Spleen (tissue), 7 donors: ENCODE measurements around the gene TSC22D2.

Source experiments
- CTCF ChIP-seq, 11 experiments: fragments of 200-600 bp in 7 of 11; fragments of 450-650 bp in 4 of 11; sonication (generic) in 4 of 11; IDR thresholded peaks in 8 of 11; conservative IDR thresholded peaks in 3 of 11; 1 replicate in 7 of 11; 2 replicates in 4 of 11; pipeline versions ENCODE4 v1.4.0 to v1.8.0; 2016 to 2021; ENCODE audit warnings: antibody characterized with exemption in 11 of 11, inconsistent platforms in 4 of 11, mild to moderate bottlenecking in 1 of 11
- POLR2A ChIP-seq, 3 donors: fragments of 450-650 bp; IDR thresholded peaks; one replicate each; pipeline ENCODE4 v1.5.1; 2017; ENCODE audit warnings: antibody characterized with exemption in 3 of 3, mild to moderate bottlenecking in 1 of 3
- POLR2AphosphoS5 ChIP-seq, 3 donors: sonication (generic); formaldehyde crosslinking; IDR thresholded peaks; one replicate each; pipeline ENCODE4 v1.5.1; 2017; ENCODE audit warnings: antibody characterized with exemption in 3 of 3
- donor health status: DM: no; HTN: no; CAD: no; lungs with moderate emphysema.
- donor health status: DM: no; HTN: no; CAD: no.
- donor health status: DM: no; HTN: no; CAD: no.

- TF ChIP-seq CTCF (IDR thresholded peaks at IDR 0.05 in 8 of 11, conservative IDR thresholded peaks at IDR 0.05 in 3 of 11) (no peak), POLR2A (IDR thresholded peaks at IDR 0.05) (no peak), POLR2AphosphoS5 (IDR thresholded peaks at IDR 0.05) (no peak)
These were observed 40.3 kb upstream of the TSC22D2 start for GRCh38 chr3:150367757-150368156.
